BJ (cell line): ENCODE data around the gene SIPA1L3. TPM values are rescaled to one million over a fixed set of nuclear protein-coding genes. Genes with fewer than 3 reads are reported as not detected.
A peak's percentile ranks its signal among the peaks of the same experiment; 100 is the strongest.

Experiments
- CTCF ChIA-PET: fragments of 350-600 bp; formaldehyde crosslinking; extraction: SDS; loops from one replicate; lab custom pipeline; 2021; ENCODE audit warnings: antibody characterized with exemption, inconsistent platforms; lab: Yijun Ruan, JAX
- POLR2A ChIA-PET: fragments of 300-600 bp; sonication (Branson Sonifier 250); formaldehyde crosslinking; extraction: SDS; loops from one replicate; lab custom pipeline; 2021; ENCODE audit warnings: antibody characterized with exemption; lab: Charles Lee
- DNase-seq: peaks from one replicate; pipeline ENCODE4 v3.0.0-alpha.2; 2011; ENCODE audit warnings: low read depth
- H3K27me3 ChIP-seq: 2 replicates; pipeline ENCODE4 v1.6.0; 2011; ENCODE audit warnings: low read length; ENCODE audit not compliant: control insufficient read depth, insufficient read depth
- H3K36me3 ChIP-seq: 2 replicates; pipeline ENCODE4 v1.5.1; 2011; ENCODE audit warnings: low read length; ENCODE audit not compliant: control insufficient read depth, insufficient read depth
- H3K4me3 ChIP-seq: 2 replicates; pipeline ENCODE4 v1.5.1; 2011; ENCODE audit warnings: low read depth, mild to moderate bottlenecking, control low read depth, low read length
- polyA plus RNA-seq: library from polyadenylated mRNA; depleted of rRNA; stranded (reverse); fragments of >200 nt; gene quantifications from 2 replicates; pipeline ENCODE4 v1.2.3, GENCODE V29; 2011
- TF ChIP-seq, protein P1 (sequence below): IDR thresholded peaks from 2 replicates; pipeline ENCODE4 v1.5.1; 2011; ENCODE audit warnings: low read depth, mild to moderate bottlenecking, control low read depth, inconsistent platforms, low read length, moderate library complexity; ENCODE audit not compliant: insufficient read depth

SIPA1L3 gene
- polyA plus RNA-seq, 1 experiment = 4.5 TPM

DNA sequence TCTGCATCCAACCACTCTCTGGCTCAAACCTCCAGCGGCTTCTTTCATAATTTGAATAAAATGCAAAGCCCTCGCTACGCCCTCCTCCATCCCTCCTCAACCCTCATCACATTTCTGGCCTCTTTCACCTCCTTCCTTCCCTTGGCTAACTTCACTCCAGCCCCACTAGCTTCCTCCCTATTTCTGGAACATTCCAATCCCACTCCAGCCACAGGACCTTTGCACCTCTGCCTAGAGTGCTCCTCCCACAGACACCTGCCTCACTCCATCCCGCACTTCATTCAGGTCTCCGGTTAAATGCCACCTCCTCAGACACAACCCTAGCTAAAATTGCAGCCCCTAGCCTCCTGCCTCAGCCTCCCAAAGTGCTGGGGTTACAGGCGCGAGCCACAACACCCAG, 324.9 kb downstream of the SIPA1L3 start:
- Histone ChIP-seq H3K4me3 (no peak overlapping the region), H3K27me3 (no peaks in the 10 kb centered on the region), H3K36me3 (no peaks in the 10 kb centered on the region)
- ChIA-PET POLR2A (no interaction called here), CTCF (interaction anchor here (6.3 kb wide), 1 partner anchor 101 kb away, joined by 43 read pairs; the partner anchor contains the start of gene CATSPERG)
- TF ChIP-seq, protein P1, sequence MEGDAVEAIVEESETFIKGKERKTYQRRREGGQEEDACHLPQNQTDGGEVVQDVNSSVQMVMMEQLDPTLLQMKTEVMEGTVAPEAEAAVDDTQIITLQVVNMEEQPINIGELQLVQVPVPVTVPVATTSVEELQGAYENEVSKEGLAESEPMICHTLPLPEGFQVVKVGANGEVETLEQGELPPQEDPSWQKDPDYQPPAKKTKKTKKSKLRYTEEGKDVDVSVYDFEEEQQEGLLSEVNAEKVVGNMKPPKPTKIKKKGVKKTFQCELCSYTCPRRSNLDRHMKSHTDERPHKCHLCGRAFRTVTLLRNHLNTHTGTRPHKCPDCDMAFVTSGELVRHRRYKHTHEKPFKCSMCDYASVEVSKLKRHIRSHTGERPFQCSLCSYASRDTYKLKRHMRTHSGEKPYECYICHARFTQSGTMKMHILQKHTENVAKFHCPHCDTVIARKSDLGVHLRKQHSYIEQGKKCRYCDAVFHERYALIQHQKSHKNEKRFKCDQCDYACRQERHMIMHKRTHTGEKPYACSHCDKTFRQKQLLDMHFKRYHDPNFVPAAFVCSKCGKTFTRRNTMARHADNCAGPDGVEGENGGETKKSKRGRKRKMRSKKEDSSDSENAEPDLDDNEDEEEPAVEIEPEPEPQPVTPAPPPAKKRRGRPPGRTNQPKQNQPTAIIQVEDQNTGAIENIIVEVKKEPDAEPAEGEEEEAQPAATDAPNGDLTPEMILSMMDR = no peak
- no peak for DNase-seq

DNA sequence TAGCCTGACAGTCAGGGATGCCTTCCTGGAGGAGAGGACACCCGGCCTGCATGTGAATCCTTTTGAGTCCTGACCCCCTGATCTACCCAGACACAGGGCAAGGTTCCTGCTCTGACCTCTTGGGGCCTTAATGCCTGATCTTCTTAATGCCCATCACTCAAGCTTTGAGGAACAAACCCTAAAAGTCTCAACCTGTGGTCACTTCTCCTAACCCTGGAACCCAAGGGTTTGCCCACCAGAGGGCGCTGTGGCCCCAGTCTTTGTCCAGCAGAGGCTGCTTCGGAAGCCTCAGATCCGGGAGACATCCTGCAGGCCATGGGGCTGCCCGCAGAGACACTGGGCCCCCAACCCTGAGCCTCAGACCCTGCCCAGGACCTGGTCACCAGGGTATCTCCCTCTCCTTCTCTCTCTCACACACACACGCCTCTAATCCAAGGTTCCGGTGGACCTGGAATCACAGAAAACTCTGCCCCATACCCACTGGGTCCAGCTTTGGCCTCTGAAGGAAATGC, 326.8 kb downstream of the SIPA1L3 start:
- TF ChIP-seq, protein P1 = peak; percentile 83
- Histone ChIP-seq H3K36me3 (no peaks in the 10 kb centered on the region), H3K4me3 (no peak overlapping the region), H3K27me3 (no peaks in the 10 kb centered on the region)
- POLR2A ChIA-PET = no interaction called here
- no peak for DNase-seq
- CTCF ChIA-PET = interaction anchor here (0.6 to 6.3 kb wide), 21 partner anchors 8 to 527 kb away, joined by 3 to 43 read pairs (median 5); partner anchors contain the start of genes CATSPERG, FAM98C, GGN and PSMD8

- ChIA-PET CTCF (interaction anchor here (0.6 to 6.3 kb wide), 18 partner anchors 9 to 724 kb away, joined by 3 to 43 read pairs (median 5); partner anchors contain the start of genes CATSPERG, FAM98C, GGN and PSMD8), POLR2A (no interaction called here)
- no peak for DNase-seq
- H3K27me3 ChIP-seq = no peaks in the 10 kb centered on the region
- TF ChIP-seq, protein P1 = no peak
- H3K4me3 ChIP-seq = no peak overlapping the region
- H3K36me3 ChIP-seq = no peaks in the 10 kb centered on the region
Observed at GRCh38 chr19:38234615-38235014, 327.6 kb downstream of the SIPA1L3 start.

DNA sequence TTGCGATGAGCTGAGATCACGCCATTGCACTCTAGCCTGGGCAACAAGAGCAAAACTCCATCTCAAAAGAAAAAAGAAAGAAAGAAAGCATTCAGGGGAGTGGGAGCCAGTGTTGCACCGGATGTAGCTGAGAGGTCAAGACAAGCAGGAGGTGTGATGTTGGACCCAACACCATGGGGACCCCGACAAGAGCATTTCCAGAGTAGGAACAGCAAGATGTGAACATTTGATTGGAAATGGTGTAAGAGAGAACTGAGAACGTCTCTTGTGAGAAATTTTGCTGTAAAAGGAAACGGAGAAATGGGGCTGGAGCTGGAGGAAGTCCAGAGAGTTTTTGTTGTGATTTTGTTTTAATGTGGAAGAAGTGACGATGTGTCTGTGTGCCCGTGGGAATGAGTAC, 332.8 kb downstream of the SIPA1L3 start:
- ChIA-PET CTCF (interaction anchor here (0.9 to 2.2 kb wide), 5 partner anchors 14 to 338 kb away, joined by 3 to 7 read pairs (median 5); partner anchors contain the start of gene CATSPERG), POLR2A (no interaction called here)
- no peaks in the 10 kb centered on the region for H3K36me3 ChIP-seq
- H3K27me3 ChIP-seq = no peaks in the 10 kb centered on the region
- TF ChIP-seq, protein P1 = no peak
- no peak overlapping the region for H3K4me3 ChIP-seq
- DNase-seq = no peak

DNA sequence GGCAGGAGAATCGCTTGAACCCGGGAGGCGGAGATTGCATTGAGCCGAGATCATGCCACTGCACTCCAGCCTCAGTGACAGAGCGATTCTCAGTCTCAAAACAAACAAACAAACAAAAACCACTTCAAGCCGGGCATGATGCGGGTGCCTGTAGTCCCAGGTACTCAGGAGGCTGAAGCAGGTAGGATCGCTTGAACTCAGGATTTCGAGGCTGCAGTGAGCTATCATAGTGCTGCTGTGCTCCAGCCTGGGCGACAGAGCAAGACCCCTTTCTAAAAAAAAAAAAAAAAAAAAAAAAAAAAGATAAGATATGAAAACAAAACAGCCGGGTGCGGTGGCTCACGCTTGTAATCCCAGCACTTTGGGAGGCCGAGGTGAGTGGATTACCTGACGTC, 336.3 kb downstream of the SIPA1L3 start:
- no peak for DNase-seq
- no peaks in the 10 kb centered on the region for H3K27me3 ChIP-seq
- CTCF ChIA-PET = interaction anchor here (0.7 to 6.9 kb wide), 15 partner anchors 9 to 344 kb away, joined by 3 to 63 read pairs (median 6); partner anchors contain the start of genes CATSPERG, GGN, KCNK6 and SPRED3
- POLR2A ChIA-PET = no interaction called here
- TF ChIP-seq, protein P1 = no peak
- no peak overlapping the region for H3K4me3 ChIP-seq
- no peaks in the 10 kb centered on the region for H3K36me3 ChIP-seq
